OCI-LY7 (cell line): ENCODE results near the gene ARHGAP6. TPM values are rescaled to one million over a fixed set of nuclear protein-coding genes. Genes with fewer than 3 reads are reported as not detected.

Experiments used
- BruUV-seq: library from RNA; stranded (reverse); fragments of 400-500 nt; replicated peaks from 2 replicates; lab custom pipeline; 2021; lab: Mats Ljungman, UMichigan
- CTCF ChIA-PET: fragments of 300-600 bp; sonication (Branson Sonifier 250); formaldehyde crosslinking; loops from one replicate; lab custom pipeline; 2022; ENCODE audit warnings: antibody characterized with exemption; ENCODE audit not compliant: unreplicated experiment; lab: Charles Lee
- POLR2A ChIA-PET: fragments of 300-600 bp; sonication (Branson Sonifier 250); formaldehyde crosslinking; loops from one replicate; lab custom pipeline; 2022; ENCODE audit warnings: antibody characterized with exemption; lab: Charles Lee
- DNase-seq: peaks from one replicate; pipeline ENCODE4 v3.0.0-alpha.2; 2015; ENCODE audit warnings: low spot score
- H2AFZ ChIP-seq: fragments of 200-600 bp; sonication (generic), shearing (Covaris generic); 2 replicates; pipeline ENCODE4 v1.6.1; 2014; ENCODE audit warnings: mild to moderate bottlenecking, antibody characterized with exemption, low read length, moderate library complexity
- H3K27ac ChIP-seq: fragments of 200-600 bp; sonication (generic); 2 replicates; pipeline ENCODE4 v1.5.1; 2014; ENCODE audit warnings: mixed run types, low read depth, mild to moderate bottlenecking, moderate library complexity, low read length, inconsistent platforms; ENCODE audit not compliant: poor library complexity, severe bottlenecking
- H3K36me3 ChIP-seq: fragments of 200-600 bp; sonication (generic); 2 replicates; pipeline ENCODE4 v1.6.1; 2014; ENCODE audit warnings: mild to moderate bottlenecking, antibody characterized with exemption, low read length, moderate library complexity, mixed read lengths; ENCODE audit not compliant: insufficient read depth
- H3K4me1 ChIP-seq: fragments of 200-600 bp; sonication (generic); 2 replicates; pipeline ENCODE4 v1.5.1; 2014; ENCODE audit warnings: mild to moderate bottlenecking, low read length; ENCODE audit not compliant: insufficient read depth, poor library complexity, severe bottlenecking
- H3K4me2 ChIP-seq: fragments of 200-600 bp; sonication (generic); 2 replicates; pipeline ENCODE4 v1.6.1; 2014; ENCODE audit warnings: mild to moderate bottlenecking, low read length
- H3K4me3 ChIP-seq: fragments of 200-600 bp; sonication (generic); 2 replicates; pipeline ENCODE4 v1.5.1; 2014; ENCODE audit warnings: mild to moderate bottlenecking, low read depth, low read length; ENCODE audit not compliant: poor library complexity, severe bottlenecking
- H3K79me2 ChIP-seq: fragments of 200-600 bp; sonication (generic); 2 replicates; pipeline ENCODE4 v1.6.1; 2016; ENCODE audit warnings: low read depth, mild to moderate bottlenecking, low read length, moderate library complexity, mixed read lengths; ENCODE audit not compliant: insufficient read depth
- H3K9me2 ChIP-seq: fragments of 200-600 bp; sonication (generic); 2 replicates; pipeline ENCODE4 v1.6.1; 2016; ENCODE audit warnings: mild to moderate bottlenecking, low read length, mixed read lengths; ENCODE audit not compliant: insufficient read depth
- H3K9me3 ChIP-seq: fragments of 200-600 bp; sonication (generic); 2 replicates; pipeline ENCODE4 v1.6.1; 2014; ENCODE audit warnings: mild to moderate bottlenecking, mixed run types, low read length, mixed read lengths
- H4K20me1 ChIP-seq: fragments of 200-600 bp; sonication (generic); 2 replicates; pipeline ENCODE4 v1.6.1; 2014; ENCODE audit warnings: mild to moderate bottlenecking, antibody characterized with exemption, low read length, moderate library complexity, mixed read lengths; ENCODE audit not compliant: insufficient read depth
- EZH2phosphoT487 ChIP-seq: fragments of 200-600 bp; sonication (generic); IDR thresholded peaks from 2 replicates; pipeline ENCODE4 v1.6.1; 2018; ENCODE audit warnings: low read depth, borderline replicate concordance, mild to moderate bottlenecking, mixed run types, antibody characterized with exemption, low read length, moderate library complexity, mixed read lengths
- intact Hi-C: fragments of 100-400 bp; cut with micrococcal nuclease; formaldehyde crosslinking; loops from one replicate; pipeline ENCODE4 v1.10.0; 2022; ENCODE audit not compliant: unreplicated experiment
- total RNA-seq, 2 experiments: library from RNA; depleted of rRNA in 1 of 2; stranded (reverse); fragments of >200 nt in 1 of 2; shearing (Covaris generic) in 1 of 2; gene quantifications; 2 replicates each; pipeline ENCODE4 v1.2.3, GENCODE V29; 2014 to 2022
- TF ChIP-seq, protein P1 (sequence below): fragments of 200-600 bp; sonication (generic); conservative IDR thresholded peaks from 2 replicates; pipeline ENCODE4 v1.5.1; 2014; ENCODE audit warnings: mild to moderate bottlenecking, antibody characterized with exemption, low read length, moderate library complexity, mixed read lengths

The ARHGAP6 gene
- total RNA-seq, 2 experiments from 2014 or later, result not detected

DNA sequence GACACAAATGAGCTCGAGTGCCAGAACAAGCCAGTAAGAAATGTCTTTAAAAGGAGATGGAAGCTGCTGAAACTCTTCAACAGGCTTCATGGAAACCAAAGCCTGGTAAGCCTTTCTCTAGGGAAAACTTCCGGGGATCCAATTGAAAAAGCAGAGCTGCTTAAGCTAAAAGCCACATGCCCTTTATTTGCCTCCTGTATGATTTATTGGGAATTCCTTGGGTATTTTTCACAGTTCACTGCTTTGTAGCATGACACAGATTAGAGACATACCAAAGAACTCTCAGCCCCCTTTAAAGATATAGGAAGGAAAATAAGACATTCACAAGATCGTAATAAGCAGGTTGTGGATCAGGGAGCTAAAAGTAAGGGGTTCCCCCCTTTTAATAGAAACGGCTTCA lies 6.5 kb upstream of the ARHGAP6 start:
- H3K27ac ChIP-seq, result no peak overlapping the region
- no peak overlapping the region for H3K4me2 ChIP-seq
- ChIA-PET CTCF (no interaction called here), POLR2A (no interaction called here)
- no peak for DNase-seq
- TF ChIP-seq, protein P1, sequence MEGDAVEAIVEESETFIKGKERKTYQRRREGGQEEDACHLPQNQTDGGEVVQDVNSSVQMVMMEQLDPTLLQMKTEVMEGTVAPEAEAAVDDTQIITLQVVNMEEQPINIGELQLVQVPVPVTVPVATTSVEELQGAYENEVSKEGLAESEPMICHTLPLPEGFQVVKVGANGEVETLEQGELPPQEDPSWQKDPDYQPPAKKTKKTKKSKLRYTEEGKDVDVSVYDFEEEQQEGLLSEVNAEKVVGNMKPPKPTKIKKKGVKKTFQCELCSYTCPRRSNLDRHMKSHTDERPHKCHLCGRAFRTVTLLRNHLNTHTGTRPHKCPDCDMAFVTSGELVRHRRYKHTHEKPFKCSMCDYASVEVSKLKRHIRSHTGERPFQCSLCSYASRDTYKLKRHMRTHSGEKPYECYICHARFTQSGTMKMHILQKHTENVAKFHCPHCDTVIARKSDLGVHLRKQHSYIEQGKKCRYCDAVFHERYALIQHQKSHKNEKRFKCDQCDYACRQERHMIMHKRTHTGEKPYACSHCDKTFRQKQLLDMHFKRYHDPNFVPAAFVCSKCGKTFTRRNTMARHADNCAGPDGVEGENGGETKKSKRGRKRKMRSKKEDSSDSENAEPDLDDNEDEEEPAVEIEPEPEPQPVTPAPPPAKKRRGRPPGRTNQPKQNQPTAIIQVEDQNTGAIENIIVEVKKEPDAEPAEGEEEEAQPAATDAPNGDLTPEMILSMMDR, result no peak
- no peak for TF ChIP-seq EZH2phosphoT487
- no peaks in the 10 kb centered on the region for H3K9me2 ChIP-seq
- H3K4me3 ChIP-seq, result no peak overlapping the region
- H3K79me2 ChIP-seq, result no peaks in the 10 kb centered on the region
- H2AFZ ChIP-seq, result no peak overlapping the region
- H3K4me1 ChIP-seq, result no peaks in the 10 kb centered on the region
- intact Hi-C loops, result no loop called here
- no TSS peak for BruUV-seq
- H3K36me3 ChIP-seq, result no peaks in the 10 kb centered on the region
- H3K9me3 ChIP-seq, result no peaks in the 10 kb centered on the region
- H4K20me1 ChIP-seq, result no peaks in the 10 kb centered on the region

DNA sequence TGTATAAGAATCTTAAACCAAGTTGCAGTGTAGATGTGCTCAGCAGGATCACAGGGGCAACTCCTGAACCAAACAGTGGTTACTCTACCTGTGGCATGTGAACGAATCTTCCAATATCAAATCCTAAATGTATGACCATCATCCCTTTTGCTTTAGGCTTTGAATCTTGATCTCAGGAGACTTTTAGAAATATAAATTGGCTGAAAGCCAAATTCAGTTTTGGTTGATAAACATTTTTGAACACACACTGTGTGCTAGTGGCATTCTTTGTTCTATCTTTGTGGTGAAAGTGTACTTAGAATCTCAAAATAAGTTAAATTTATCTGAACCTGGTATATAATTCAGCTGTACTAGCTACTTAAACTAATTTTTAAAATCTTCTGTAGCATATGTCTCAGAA lies 4.6 kb upstream of the ARHGAP6 start:
- POLR2A ChIA-PET, result no interaction called here
- no TSS peak for BruUV-seq
- H3K9me2 ChIP-seq, result no peaks in the 10 kb centered on the region
- intact Hi-C loops, result no loop called here
- no peak overlapping the region for H3K27ac ChIP-seq
- H3K9me3 ChIP-seq, result no peaks in the 10 kb centered on the region
- DNase-seq, result no peak
- H3K4me2 ChIP-seq, result no peak overlapping the region
- H3K36me3 ChIP-seq, result no peaks in the 10 kb centered on the region
- H4K20me1 ChIP-seq, result no peaks in the 10 kb centered on the region
- no peak overlapping the region for H3K4me3 ChIP-seq
- CTCF ChIA-PET, result no interaction called here
- no peaks in the 10 kb centered on the region for H3K79me2 ChIP-seq
- H3K4me1 ChIP-seq, result no peaks in the 10 kb centered on the region
- H2AFZ ChIP-seq, result no peak overlapping the region
- no peak for TF ChIP-seq EZH2phosphoT487
- TF ChIP-seq, protein P1, result no peak

DNA sequence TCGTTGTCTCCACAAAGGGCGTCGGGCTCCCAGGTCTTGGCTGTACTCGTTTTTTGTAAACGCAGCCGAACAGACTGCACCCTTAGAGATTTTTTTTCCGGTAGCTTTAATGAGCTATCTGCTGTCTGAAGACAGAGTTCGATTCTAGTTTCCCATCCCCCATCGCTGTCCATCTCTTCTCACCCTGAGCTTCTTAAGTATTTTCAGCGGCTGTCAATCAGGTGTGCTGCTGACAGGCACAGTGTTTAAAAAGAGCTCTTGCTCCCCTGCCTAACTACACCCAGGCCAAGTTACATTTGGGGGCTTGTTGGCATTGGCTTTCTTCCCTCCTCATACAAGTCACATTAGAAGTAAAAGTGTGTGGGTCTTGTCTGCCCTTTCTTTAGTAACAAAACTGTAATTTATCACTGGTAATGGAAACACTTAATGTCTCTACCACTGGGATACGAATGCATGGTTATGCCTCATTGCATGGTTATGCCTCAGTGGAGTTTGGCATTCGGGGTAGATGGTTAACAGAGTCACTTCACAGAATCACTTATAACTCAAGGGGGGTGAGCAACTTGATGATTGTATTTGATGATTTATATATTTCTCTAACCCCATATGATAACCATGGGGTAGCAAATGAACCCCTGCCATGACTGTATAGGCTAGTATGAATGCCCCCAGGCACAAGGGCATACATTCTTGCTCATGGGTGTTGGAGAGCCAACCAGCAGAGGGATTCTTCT lies 1.4 kb upstream of the ARHGAP6 start:
- CTCF ChIA-PET, result no interaction called here

More for the DNA sequence above, 1.4 kb upstream of the ARHGAP6 start:
- Histone ChIP-seq H3K36me3 (no peaks in the 10 kb centered on the region), H2AFZ (no peak overlapping the region), H3K9me3 (no peaks in the 10 kb centered on the region), H4K20me1 (no peaks in the 10 kb centered on the region), H3K4me3 (no peak overlapping the region), H3K9me2 (no peaks in the 10 kb centered on the region), H3K4me1 (no peaks in the 10 kb centered on the region), H3K4me2 (no peak overlapping the region), H3K79me2 (no peaks in the 10 kb centered on the region), H3K27ac (no peak overlapping the region)
- BruUV-seq, result no TSS peak
- TF ChIP-seq EZH2phosphoT487, result no peak
- TF ChIP-seq, protein P1, result no peak
- POLR2A ChIA-PET, result no interaction called here
- intact Hi-C loops, result no loop called here
- DNase-seq, result no peak
